ENCODE data around the gene POLR3C. TPM values are rescaled to one million over a fixed set of nuclear protein-coding genes. Genes with fewer than 3 reads are reported as not detected.
A peak's percentile ranks its signal among the peaks of the same experiment; 100 is the strongest.
"Not testable (repeated sequence)": the region's sequence is repeated elsewhere in the genome, so short reads cannot be mapped to it uniquely, and the experiment has no call there.

Gene POLR3C
- polyA plus RNA-seq, 3 donors from 2014 or later: 34.5 to 56.4 (median 45.6) TPM

DNA sequence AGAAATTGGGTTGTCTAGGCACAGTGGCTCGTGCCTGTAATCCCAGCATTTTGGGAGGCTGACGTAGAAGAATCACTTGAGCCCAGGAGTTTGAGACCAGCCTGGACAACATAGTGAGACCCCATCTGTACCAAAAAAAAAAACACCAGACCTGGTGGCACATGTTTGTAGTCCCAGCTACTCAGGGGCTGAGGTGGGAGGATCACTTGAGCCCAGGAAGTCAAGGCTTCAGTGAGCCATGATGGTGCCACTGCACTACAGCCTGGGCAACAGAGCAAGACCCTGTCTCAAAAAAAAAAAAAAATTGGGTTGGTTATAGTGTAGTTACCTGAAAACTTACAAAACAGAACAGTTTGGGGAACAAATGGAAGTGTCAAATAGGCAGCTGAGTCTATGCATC is 6.8 kb downstream of the POLR3C start:
- Mint-ChIP-seq H3K27ac (peak overlapping the region in 1 of 6 donors; percentile 20), H3K36me3 (peaks cover 39 to 64% (median 48%) of the 10 kb centered on the region in 3 donors)
- H3K9me3 Mint-ChIP-seq; H3K4me1 Mint-ChIP-seq; H3K27me3 Mint-ChIP-seq (ENCODE audit: low read depth in 3 of 3); H3K4me3 Mint-ChIP-seq; DNase-seq: not testable (repeated sequence)

DNA sequence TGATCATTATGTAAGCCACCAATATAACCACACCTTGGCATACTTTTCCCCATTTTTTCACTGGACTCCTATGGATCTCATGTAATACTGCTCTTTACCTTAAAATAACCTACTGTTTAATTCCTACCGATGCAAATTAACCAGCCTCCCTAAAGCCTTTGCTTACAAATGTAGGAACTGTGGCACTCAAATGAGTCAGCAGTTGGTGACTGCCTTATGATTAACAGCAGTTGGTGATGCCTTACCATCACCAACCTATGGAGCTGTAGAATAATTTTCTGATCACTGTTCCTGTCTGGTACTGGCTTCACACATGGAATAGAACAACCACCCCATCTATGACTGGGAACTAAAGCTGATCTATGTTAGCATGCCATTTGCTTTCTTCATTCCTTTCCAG is 13.7 kb downstream of the POLR3C start:
- no peaks in the 10 kb centered on the region for H3K9me3 Mint-ChIP-seq
- no peak for DNase-seq
- no peak overlapping the region for H3K4me3 Mint-ChIP-seq
- H3K4me1 Mint-ChIP-seq: no peaks in the 10 kb centered on the region
- no peak overlapping the region for H3K27ac Mint-ChIP-seq
- H3K36me3 Mint-ChIP-seq: peaks cover 11 to 53% (median 22%) of the 10 kb centered on the region in 3 donors
- H3K27me3 Mint-ChIP-seq (ENCODE audit: low read depth in 3 of 3): no peaks in the 10 kb centered on the region

DNA sequence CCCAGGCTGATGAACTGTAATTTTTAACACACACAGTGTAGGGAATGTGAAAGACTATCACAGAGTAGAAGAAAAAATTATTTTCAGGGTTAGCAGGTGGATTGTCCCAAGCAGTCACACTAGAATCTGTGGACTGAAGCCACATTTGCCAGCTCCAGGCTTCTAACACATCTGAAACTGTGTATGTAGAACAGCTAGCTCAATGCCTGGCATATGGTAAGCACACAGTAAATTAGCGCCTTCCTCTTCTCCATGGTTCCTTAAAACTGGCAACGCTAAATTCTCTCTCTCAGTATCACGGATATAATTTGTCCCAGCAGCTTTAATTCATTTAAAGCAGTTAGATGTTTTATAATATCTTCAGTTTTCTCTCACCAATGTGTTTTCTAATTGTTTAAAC is 19.0 kb downstream of the POLR3C start:
- Mint-ChIP-seq H3K36me3 (peaks cover 0 to 28% (median 11%) of the 10 kb centered on the region in 3 donors), H3K4me1 (peaks cover 6 to 7% of the 10 kb centered on the region in 2 donors), H3K27ac (no peak overlapping the region), H3K4me3 (no peak overlapping the region), H3K9me3 (no peaks in the 10 kb centered on the region), H3K27me3 (ENCODE audit: low read depth in 3 of 3) (no peaks in the 10 kb centered on the region)
- DNase-seq: no peak

DNA sequence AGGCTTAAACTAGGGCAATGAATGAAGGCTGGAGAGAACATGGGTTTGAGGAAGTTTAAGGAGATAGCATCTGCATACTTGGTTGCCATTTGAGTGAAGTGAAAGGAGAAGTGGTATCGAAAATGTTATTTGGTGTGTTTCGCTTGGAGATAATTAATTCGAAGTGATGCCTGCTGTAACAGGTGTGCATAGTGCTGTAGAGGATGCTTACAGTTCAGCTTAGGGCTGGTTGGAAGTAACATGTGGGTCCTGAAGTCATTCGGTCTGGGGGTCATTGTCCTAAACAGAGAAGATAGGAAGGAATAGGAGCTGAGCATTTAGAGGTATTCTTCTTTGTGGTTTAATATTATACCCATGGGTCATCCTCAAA is 21.1 kb downstream of the POLR3C start:
- Mint-ChIP-seq H3K27ac (no peak overlapping the region), H3K4me1 (peaks cover 6 to 7% of the 10 kb centered on the region in 2 donors), H3K9me3 (no peaks in the 10 kb centered on the region), H3K4me3 (no peak overlapping the region), H3K27me3 (ENCODE audit: low read depth in 3 of 3) (no peaks in the 10 kb centered on the region), H3K36me3 (peaks cover 0 to 24% (median 15%) of the 10 kb centered on the region in 3 donors)
- no peak for DNase-seq

DNA sequence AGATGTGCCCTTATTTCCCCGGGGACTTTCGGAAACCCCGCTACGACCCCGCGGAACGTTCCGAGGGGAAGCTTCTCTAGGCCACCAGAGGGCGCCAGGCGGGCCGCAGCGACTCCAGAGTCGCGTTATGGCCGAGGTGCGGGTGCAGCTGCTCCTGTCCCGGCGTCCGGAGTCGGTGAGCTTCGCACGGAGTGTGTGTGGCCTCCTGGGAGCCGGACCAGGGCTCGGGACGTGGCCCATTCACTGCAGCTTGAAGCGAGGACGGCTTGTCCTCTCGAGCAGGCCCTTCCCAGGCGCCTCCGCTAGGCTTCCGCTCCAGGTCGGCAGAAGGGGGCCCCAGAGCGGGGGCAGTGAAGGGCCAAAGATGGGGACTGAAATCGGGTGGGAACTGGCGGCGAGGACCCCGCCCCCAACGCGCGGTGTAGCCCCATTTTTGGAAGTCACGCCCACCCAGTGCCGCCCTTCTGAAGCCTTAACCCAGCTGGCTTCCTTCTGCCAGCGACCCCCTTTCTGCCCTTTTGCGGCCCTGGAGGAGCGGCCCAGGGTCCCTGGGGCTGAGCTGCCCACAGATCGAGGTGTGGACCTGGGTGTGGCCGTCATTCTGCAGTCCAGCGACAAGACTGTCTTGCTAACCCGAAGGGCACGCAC is 21.6 kb downstream of the POLR3C start, which contains the start of gene NUDT17:
Gene NUDT17 (plus strand): TSS at position 117 of the 648 bp plus-strand sequence. CDS start 11 bp downstream, at position 128.
- Mint-ChIP-seq H3K36me3 (peaks cover 1 to 23% (median 17%) of the 10 kb centered on the region in 3 donors), H3K9me3 (no peaks in the 10 kb centered on the region), H3K4me3 (no peak within 1 kb of the TSS), H3K27me3 (ENCODE audit: low read depth in 3 of 3) (no peaks in the 10 kb centered on the region), H3K27ac (peak within 1 kb of the TSS; percentile 19 to 84 (median 64)), H3K4me1 (peaks cover 6 to 7% of the 10 kb centered on the region in 2 donors)
- DNase-seq: peak; percentile 68 to 75 (median 73)

DNA sequence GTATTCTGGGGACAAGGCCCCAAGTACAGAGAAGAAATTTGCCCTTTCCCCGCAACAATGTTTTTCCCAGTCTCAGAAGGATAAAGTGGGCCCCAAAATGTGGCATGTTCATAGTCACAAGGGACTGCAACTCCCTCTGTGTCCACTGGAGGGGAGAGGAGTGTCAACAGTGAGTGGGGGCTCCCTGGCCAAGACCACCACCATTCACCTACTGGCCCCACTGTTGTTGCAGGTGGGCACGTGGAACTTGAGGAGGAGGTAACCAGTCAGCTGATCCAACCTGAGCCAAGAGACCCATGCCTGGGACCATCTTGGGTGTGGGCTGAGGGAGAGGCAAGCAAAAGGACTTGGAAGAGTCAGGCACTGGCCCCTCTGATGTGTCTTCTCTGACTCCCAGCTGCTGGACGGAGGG is 22.2 kb downstream of the POLR3C start:
- DNase-seq: peak in 2 of 3 donors; percentile 26 to 32
- Mint-ChIP-seq H3K9me3 (no peaks in the 10 kb centered on the region), H3K36me3 (peaks cover 6 to 25% (median 22%) of the 10 kb centered on the region in 3 donors), H3K27me3 (ENCODE audit: low read depth in 3 of 3) (no peaks in the 10 kb centered on the region), H3K4me3 (no peak overlapping the region), H3K4me1 (peaks cover 6 to 7% of the 10 kb centered on the region in 2 donors), H3K27ac (peak overlapping the region in 5 of 6 donors; percentile 51 to 84 (median 67))

DNA sequence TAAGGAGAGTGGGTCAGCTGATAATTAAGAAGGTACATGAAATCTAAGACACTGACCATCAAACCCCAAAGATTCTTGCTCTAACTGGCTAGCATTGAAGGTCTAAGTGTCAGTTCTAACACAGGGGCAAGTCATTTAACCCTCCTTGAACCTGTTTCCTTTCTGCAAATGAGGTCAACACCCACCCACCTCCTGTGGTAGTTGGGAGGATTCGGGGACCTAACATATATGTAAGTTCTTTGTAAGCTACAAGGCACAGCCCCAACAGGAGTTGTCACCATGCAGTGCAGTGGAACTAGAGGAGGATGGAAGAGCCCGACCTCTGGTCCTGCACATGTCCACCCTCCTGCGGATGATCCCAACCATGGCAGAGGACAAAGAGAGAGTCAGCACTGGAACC is 23.8 kb downstream of the POLR3C start:
- H3K27ac Mint-ChIP-seq: peak overlapping the region in 3 of 6 donors; percentile 3 to 31 (median 12)
- peak overlapping the region in 1 of 5 donors; percentile 3 for H3K4me3 Mint-ChIP-seq
- peaks cover 6 to 7% of the 10 kb centered on the region in 2 donors for H3K4me1 Mint-ChIP-seq
- DNase-seq: no peak
- H3K27me3 Mint-ChIP-seq (ENCODE audit: low read depth in 3 of 3): peaks cover 0 to 2% (median 0%) of the 10 kb centered on the region in 3 donors
- H3K9me3 Mint-ChIP-seq: no peaks in the 10 kb centered on the region
- H3K36me3 Mint-ChIP-seq: peaks cover 8 to 21% (median 14%) of the 10 kb centered on the region in 3 donors

DNA sequence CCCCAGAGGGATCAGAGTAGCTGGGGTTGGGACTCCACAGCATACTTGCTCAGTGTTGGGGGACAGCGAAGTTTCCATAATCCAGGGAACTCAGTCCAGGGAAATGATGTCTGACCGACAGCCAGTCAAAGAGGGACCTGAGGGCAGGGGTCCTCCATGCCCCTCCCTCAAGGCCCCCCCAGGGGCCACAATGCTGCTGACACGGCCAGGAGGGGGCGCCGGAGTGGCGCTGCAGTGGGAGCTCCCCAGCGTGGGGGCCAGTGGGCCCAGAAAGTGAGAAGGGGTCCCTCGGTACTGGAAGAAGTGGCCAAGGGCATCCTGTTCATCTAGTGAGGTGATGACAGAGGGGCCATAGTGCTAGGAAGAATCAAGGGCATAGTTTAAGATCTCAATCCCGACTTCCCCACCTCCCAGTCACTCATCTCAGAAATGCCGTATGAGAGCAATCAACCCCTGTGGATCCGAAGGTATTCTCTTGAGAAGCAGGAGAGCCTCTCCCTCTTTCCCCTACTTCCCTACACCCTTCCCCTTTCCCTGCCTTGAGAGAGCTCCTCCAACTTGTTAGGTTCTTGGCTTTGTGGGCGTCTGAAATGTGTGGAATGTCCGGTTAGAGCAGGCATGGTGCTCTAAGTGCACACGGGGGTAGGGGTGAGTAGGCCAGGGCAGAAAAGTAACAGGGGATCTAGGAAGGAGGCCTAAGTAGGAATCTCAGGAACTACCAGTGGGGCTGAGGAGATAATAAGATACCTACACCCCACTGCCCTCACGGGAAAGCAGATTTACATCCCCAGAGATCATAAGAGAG is 25.6 kb downstream of the POLR3C start:
- peaks cover 0 to 2% (median 0%) of the 10 kb centered on the region in 3 donors for H3K27me3 Mint-ChIP-seq (ENCODE audit: low read depth in 3 of 3)
- no peak for DNase-seq
- peak overlapping the region in 1 of 6 donors; percentile 45 for H3K27ac Mint-ChIP-seq
- peaks cover 14 to 31% (median 20%) of the 10 kb centered on the region in 3 donors for H3K36me3 Mint-ChIP-seq
- H3K4me3 Mint-ChIP-seq: no peak overlapping the region
- H3K9me3 Mint-ChIP-seq: no peaks in the 10 kb centered on the region
- H3K4me1 Mint-ChIP-seq: peaks cover 6 to 7% of the 10 kb centered on the region in 2 donors

DNA sequence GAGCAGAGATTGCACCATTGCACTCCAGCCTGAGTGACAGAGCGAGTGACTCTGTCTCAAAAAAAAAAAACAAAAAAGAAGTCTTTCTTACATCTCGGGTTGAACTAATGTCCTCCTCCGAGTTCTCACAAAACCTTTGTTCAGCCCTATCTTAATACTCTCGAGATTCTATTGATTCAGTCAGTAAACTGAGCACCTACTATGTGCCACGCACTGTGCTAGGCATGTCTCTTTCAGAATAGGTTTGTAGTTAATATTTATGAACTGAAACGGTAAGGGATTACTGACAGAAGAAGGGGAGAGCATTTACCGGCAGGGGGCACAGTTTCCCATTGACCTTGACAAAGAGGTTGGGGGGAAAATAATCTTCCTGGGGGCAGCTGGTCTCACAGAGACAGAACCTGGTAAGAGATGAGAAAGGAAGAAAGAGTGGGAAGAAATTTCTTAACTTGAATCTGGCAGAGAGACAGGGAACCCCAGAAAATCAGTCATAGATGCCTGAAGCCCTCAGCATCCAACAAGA is 31.5 kb downstream of the POLR3C start:
- H3K9me3 Mint-ChIP-seq: no peaks in the 10 kb centered on the region
- H3K36me3 Mint-ChIP-seq: peaks cover 20 to 42% (median 28%) of the 10 kb centered on the region in 3 donors
- H3K4me1 Mint-ChIP-seq: peaks cover 13 to 23% of the 10 kb centered on the region in 2 donors
- peaks cover 0 to 7% (median 0%) of the 10 kb centered on the region in 3 donors for H3K27me3 Mint-ChIP-seq (ENCODE audit: low read depth in 3 of 3)
- H3K27ac Mint-ChIP-seq: peak overlapping the region in 1 of 6 donors; percentile 8
- no peak for DNase-seq
- H3K4me3 Mint-ChIP-seq: peak overlapping the region in 3 of 5 donors; percentile 12 to 48 (median 35)

DNA sequence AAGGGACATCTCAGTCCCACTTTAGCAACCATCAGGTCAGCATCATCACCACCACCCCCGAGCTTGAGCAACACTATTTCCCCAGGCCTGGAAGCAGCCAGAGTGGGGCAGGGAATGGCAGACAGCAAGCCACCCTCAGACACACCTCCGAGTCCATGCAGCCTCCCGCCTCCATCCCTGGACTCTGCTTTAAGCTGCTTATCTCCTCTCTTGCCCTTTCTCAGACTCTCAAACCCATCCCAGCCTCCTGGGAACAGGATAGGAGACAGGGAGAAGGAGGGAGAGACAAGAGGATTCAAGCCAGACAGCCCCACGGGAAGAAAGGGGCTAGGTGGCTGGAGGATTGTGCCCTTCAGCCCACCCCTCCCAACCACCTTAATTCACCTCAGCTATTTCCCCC is 33.2 kb downstream of the POLR3C start:
- Mint-ChIP-seq H3K27me3 (ENCODE audit: low read depth in 3 of 3) (peaks cover 0 to 6% (median 0%) of the 10 kb centered on the region in 3 donors), H3K27ac (no peak overlapping the region), H3K9me3 (no peaks in the 10 kb centered on the region), H3K4me1 (peaks cover 13 to 23% of the 10 kb centered on the region in 2 donors), H3K4me3 (peak overlapping the region in 3 of 5 donors; percentile 43 to 97 (median 94)), H3K36me3 (peaks cover 15 to 31% (median 22%) of the 10 kb centered on the region in 3 donors)
- no peak for DNase-seq

DNA sequence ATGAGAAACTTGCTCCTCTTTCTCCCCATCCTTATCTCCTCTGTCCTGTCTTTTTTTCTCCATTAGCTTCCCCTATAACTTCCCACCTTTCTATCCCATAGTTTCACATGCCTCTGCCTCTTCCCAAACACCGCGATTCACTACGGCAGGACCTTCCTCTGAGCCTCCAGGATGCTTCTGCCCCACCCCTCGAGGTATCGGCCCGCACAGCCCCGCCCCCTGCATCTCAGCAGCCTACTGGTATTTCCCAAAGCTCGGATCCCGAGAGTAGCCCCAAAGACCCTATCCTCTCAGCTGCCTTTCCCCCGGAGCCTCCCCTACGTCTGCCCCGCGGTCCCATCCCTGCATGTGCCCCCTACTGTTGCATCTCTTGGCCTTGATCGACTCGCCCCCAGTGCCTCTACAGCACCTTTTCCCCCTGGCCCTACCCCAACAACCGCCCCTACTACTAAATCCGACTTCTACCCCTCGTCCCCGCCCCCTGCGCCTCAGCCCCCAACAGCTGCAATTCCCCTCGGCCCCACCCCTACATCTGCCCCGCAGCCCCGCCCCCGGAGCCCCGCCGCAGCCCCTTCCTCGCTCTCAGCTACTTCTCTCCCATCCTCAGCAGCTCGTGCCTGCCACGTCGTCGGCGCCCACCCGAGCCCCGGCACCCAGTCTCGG is 34.4 kb downstream of the POLR3C start:
- peaks cover 13 to 23% of the 10 kb centered on the region in 2 donors for H3K4me1 Mint-ChIP-seq
- peaks cover 0 to 6% (median 0%) of the 10 kb centered on the region in 3 donors for H3K27me3 Mint-ChIP-seq (ENCODE audit: low read depth in 3 of 3)
- no peak for DNase-seq
- H3K36me3 Mint-ChIP-seq: peaks cover 11 to 25% (median 18%) of the 10 kb centered on the region in 3 donors
- H3K9me3 Mint-ChIP-seq: no peaks in the 10 kb centered on the region
- H3K27ac Mint-ChIP-seq: peak overlapping the region; percentile 66 to 94 (median 82)
- H3K4me3 Mint-ChIP-seq: peak overlapping the region; percentile 94 to 97 (median 96)

DNA sequence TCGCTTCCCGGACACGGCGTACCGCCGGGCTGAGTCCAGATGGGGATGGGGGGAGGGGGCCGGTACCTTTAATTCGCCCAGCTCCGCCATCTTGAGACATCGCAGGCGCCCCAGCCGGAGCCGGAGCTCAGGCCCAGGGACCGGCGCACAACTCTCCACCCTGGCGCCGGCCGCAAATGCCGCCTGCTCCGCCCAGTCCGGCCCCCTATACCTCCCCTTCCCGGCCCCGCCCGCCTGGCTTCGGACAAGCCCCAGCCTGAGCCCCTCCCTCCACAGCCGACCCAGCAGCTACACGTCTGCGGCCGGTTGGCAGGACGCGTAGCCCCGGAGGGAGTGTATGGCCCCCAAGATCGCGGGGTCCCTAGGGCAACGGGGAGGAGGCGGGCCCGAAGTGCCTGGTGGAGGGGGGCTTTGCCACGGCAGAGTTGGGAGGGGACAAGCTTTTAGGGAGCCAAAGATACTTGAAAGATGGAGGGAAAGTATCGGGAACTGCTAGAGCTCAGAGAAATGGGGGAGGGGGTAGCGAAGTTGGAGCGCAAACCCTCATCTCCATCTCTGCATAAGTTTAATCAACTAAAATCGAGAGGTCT is 35.0 kb downstream of the POLR3C start, which contains the start of gene PIAS3:
Gene PIAS3 (minus strand): TSS at position 181 of the 590 bp plus-strand sequence. CDS start 91 bp downstream, at position 90.
- Mint-ChIP-seq H3K27me3 (ENCODE audit: low read depth in 3 of 3) (peaks cover 0 to 8% (median 0%) of the 10 kb centered on the region in 3 donors), H3K9me3 (no peaks in the 10 kb centered on the region)

More for the DNA sequence above, 35.0 kb downstream of the POLR3C start, which contains the start of gene PIAS3:
- DNase-seq: peak; percentile 83 to 85 (median 85)
- H3K4me1 Mint-ChIP-seq: peaks cover 13 to 23% of the 10 kb centered on the region in 2 donors
- peak within 1 kb of the TSS; percentile 94 to 97 (median 96) for H3K4me3 Mint-ChIP-seq
- H3K27ac Mint-ChIP-seq: peak within 1 kb of the TSS; percentile 76 to 94 (median 88)
- H3K36me3 Mint-ChIP-seq: peaks cover 9 to 19% (median 15%) of the 10 kb centered on the region in 3 donors
